HL-60/S4 treated with retinoic acid at 250 ng/mL for 4 days and 3 days (cell line): ENCODE results near the gene MPP1.

Experiments
- in situ Hi-C: fragments of 300-500 bp; cut with MboI; formaldehyde crosslinking; loops from 2 replicates; pipeline ENCODE4 v1.7.0; 2022; ENCODE audit warnings: low sequenced_read_pairs

Gene MPP1

GRCh38 chrX:154734061-154734781 lies 71.1 kb downstream of the MPP1 start:
- in situ Hi-C loops, result no loop called here

- in situ Hi-C loops, result no loop called here
Observed at GRCh38 chrX:154733066-154733425, 72.2 kb downstream of the MPP1 start.

- in situ Hi-C loops, result no loop called here
Observed at GRCh38 chrX:154732421-154733065, 72.7 kb downstream of the MPP1 start.

GRCh38 chrX:154731881-154732280 lies 73.4 kb downstream of the MPP1 start:
- in situ Hi-C loops, result no loop called here

- in situ Hi-C loops, result no loop called here
Observed at GRCh38 chrX:154731184-154731583, 74.1 kb downstream of the MPP1 start.

GRCh38 chrX:154730253-154730891 lies 74.9 kb downstream of the MPP1 start:
- in situ Hi-C loops, result no loop called here

- in situ Hi-C loops, result no loop called here
Observed at GRCh38 chrX:154729439-154729838, 75.8 kb downstream of the MPP1 start.
